Upper lobe of left lung (tissue), 6 donors: Measurements from ENCODE around the gene TOP3B. TPM values are rescaled to one million over a fixed set of nuclear protein-coding genes. Genes with fewer than 3 reads are reported as not detected.

ENCODE experiments used
- ATAC-seq, 2 donors: fragments of 200-7000 bp; cut with Tn5 transposase; one replicate each; pipeline ENCODE4 v1.9.1; 2022; ENCODE audit warnings: mild to moderate bottlenecking in 2 of 2, moderate library complexity in 2 of 2; ENCODE audit not compliant: low FRiP score in 2 of 2
- DNase-seq, 2 donors: peaks; one replicate each; pipeline ENCODE4 v3.0.0-alpha.2; 2019 to 2020
- H3K27ac ChIP-seq, 4 donors: fragments of 200-600 bp; sonication (generic); one replicate each; pipeline ENCODE4 v1.5.1; 2016 to 2019
- H3K27me3 ChIP-seq, 4 donors: fragments of 200-600 bp; sonication (generic); one replicate each; pipeline ENCODE4 v1.5.1; 2017 to 2019
- H3K36me3 ChIP-seq, 4 donors: fragments of 200-600 bp; sonication (generic); one replicate each; pipeline ENCODE4 v1.5.1; 2016 to 2019
- H3K4me1 ChIP-seq, 4 donors: fragments of 200-600 bp; sonication (generic); one replicate each; pipeline ENCODE4 v1.5.1; 2018 to 2019
- H3K4me3 ChIP-seq, 4 donors: fragments of 200-600 bp; sonication (generic); one replicate each; pipeline ENCODE4 v1.5.1; 2017 to 2019; ENCODE audit warnings: mild to moderate bottlenecking in 2 of 4, moderate library complexity in 1 of 4
- H3K9me3 ChIP-seq, 4 donors: fragments of 200-600 bp; sonication (generic); one replicate each; pipeline ENCODE4 v1.5.1; 2018 to 2019
- EP300 ChIP-seq, 4 donors: sonication (generic); formaldehyde crosslinking; IDR thresholded peaks; one replicate each; pipeline ENCODE4 v1.5.1; 2017; ENCODE audit warnings: antibody characterized with exemption in 4 of 4, control low read depth in 2 of 4
- POLR2A ChIP-seq, 4 donors: fragments of 450-650 bp; IDR thresholded peaks; one replicate each; pipeline ENCODE4 v1.5.1; 2016 to 2017; ENCODE audit warnings: antibody characterized with exemption in 4 of 4, mild to moderate bottlenecking in 2 of 4
- POLR2AphosphoS5 ChIP-seq, 2 donors: sonication (generic); formaldehyde crosslinking; IDR thresholded peaks; one replicate each; pipeline ENCODE4 v1.5.1; 2017; ENCODE audit warnings: antibody characterized with exemption in 2 of 2
- WGBS, 2 donors: methylation state at CpG; one replicate each; pipeline ENCODE4 v1.1.5; 2017 to 2018; 5-methylcytosine and 5-hydroxymethylcytosine counted together
- total RNA-seq, 6 donors: library from RNA; depleted of rRNA in 4 of 6; stranded (reverse); fragments of >200 nt in 4 of 6; gene quantifications; one replicate each; pipeline versions ENCODE4 v1.1.0 to v1.2.1, GENCODE V29; 2016 to 2021
- TF ChIP-seq, protein P1 (sequence below), 6 experiments: fragments of 450-650 bp in 4 of 6; fragments of 200-600 bp in 2 of 6; sonication (generic) in 2 of 6; IDR thresholded peaks; one replicate each; pipeline ENCODE4 v1.5.1; 2016 to 2019; ENCODE audit warnings: antibody characterized with exemption in 6 of 6
- donor health status: DM: no; HTN: no; CAD: no; lungs with moderate emphysema.
- donor health status: DM: no; HTN: yes; CAD: no; lungs with severe emphysema.

Gene TOP3B
- total RNA-seq, 6 donors from 2014 or later = 22.5 to 111 (median 34.0) TPM

DNA sequence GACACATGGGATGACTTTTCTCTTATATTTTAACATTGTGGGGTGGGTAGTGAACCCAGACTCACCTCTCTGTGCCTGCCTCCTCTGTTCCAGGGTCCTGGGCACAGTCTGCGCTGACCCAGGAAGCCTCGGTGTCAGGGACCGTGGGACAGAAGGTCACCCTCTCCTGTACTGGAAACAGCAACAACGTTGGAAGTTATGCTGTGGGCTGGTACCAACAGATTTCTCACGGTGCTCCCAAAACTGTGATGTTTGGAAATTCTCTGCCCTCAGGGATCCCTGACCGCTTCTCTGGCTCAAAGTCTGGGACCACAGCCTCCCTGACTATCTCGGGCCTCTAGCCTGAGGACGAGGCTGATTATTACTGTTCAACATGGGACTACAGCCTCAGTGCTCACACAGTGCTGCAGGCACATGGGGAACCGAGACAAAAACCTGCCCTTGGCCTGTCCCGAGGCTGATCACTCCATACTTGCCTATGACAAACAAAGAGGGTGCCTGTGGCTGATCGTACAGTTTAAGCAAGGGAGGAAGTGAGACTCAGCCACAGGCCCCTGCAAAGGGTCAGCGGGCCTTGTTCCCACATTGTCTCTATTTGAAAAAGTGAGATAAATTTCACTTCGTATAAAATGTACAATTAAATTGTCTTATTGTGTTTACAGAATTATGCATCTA is 43.7 kb upstream of the TOP3B start:
- Histone ChIP-seq H3K36me3 (no peaks in the 10 kb centered on the region), H3K27ac (no peak overlapping the region), H3K27me3 (no peaks in the 10 kb centered on the region), H3K9me3 (no peaks in the 10 kb centered on the region), H3K4me3 (no peak overlapping the region), H3K4me1 (no peaks in the 10 kb centered on the region)
- TF ChIP-seq POLR2AphosphoS5 (IDR thresholded peaks at IDR 0.05) = no peak
- TF ChIP-seq, protein P1, sequence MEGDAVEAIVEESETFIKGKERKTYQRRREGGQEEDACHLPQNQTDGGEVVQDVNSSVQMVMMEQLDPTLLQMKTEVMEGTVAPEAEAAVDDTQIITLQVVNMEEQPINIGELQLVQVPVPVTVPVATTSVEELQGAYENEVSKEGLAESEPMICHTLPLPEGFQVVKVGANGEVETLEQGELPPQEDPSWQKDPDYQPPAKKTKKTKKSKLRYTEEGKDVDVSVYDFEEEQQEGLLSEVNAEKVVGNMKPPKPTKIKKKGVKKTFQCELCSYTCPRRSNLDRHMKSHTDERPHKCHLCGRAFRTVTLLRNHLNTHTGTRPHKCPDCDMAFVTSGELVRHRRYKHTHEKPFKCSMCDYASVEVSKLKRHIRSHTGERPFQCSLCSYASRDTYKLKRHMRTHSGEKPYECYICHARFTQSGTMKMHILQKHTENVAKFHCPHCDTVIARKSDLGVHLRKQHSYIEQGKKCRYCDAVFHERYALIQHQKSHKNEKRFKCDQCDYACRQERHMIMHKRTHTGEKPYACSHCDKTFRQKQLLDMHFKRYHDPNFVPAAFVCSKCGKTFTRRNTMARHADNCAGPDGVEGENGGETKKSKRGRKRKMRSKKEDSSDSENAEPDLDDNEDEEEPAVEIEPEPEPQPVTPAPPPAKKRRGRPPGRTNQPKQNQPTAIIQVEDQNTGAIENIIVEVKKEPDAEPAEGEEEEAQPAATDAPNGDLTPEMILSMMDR (IDR thresholded peaks at IDR 0.05) = no peak
- TF ChIP-seq POLR2A (IDR thresholded peaks at IDR 0.05) = no peak
- TF ChIP-seq EP300 (IDR thresholded peaks at IDR 0.05) = no peak
- no peak for ATAC-seq
- no peak for DNase-seq
- WGBS, 2 donors = 77 to 81% methylated on average over 12 to 13 of the region's 13 CpGs

DNA sequence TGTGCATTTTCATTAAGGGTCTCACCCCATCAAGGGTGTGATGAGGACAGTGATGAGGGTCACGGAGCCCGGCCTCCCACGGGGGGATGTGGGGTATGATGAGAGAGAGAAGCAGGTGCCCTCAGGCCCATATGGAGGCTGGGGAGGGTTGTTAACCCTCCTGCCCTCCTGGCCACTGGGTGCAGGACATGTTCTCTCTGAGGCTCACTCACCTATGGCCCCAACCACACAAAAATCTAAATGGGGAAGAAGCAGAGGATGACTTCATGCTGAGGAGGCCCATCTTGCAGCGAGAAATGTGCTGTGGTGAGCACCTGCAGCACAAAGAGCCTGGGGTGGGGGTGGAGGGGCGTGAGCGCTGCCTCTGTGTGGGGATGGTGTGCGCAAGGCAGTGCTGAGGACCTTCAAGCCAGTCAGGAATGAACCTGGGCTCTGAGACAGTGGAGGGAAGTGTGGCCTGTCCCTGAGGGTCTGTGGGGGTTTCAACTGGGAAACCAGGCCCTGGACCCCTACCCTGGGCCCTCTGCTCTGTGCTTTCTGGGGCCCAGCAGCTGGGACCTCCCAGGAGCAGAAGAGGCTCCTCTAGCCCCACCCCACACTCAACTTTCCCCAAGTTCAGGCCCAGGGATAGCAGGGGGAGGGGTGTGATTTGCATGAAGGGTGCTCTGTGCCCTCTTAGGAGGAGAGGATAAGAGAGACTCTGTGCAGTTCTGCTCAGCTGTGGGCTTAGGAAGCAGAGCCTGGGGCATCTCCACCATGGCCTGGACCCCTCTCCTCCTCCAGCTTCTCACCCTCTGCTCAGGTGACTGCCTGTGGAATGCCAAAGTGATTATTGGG is 43.0 kb upstream of the TOP3B start:
- WGBS, 2 donors = 84 to 92% methylated on average over 7 of the region's 7 CpGs
- no peak overlapping the region for H3K4me3 ChIP-seq
- no peaks in the 10 kb centered on the region for H3K27me3 ChIP-seq
- ATAC-seq (no peak), DNase-seq (peak in 1 of 2 donors; percentile 20)
- H3K9me3 ChIP-seq = no peaks in the 10 kb centered on the region
- no peak for TF ChIP-seq EP300 (IDR thresholded peaks at IDR 0.05)
- TF ChIP-seq POLR2AphosphoS5 (IDR thresholded peaks at IDR 0.05) = no peak
- TF ChIP-seq POLR2A (IDR thresholded peaks at IDR 0.05) = no peak
- TF ChIP-seq, protein P1 (IDR thresholded peaks at IDR 0.05) = no peak
- H3K4me1 ChIP-seq = no peaks in the 10 kb centered on the region
- no peak overlapping the region for H3K27ac ChIP-seq
- H3K36me3 ChIP-seq = no peaks in the 10 kb centered on the region

DNA sequence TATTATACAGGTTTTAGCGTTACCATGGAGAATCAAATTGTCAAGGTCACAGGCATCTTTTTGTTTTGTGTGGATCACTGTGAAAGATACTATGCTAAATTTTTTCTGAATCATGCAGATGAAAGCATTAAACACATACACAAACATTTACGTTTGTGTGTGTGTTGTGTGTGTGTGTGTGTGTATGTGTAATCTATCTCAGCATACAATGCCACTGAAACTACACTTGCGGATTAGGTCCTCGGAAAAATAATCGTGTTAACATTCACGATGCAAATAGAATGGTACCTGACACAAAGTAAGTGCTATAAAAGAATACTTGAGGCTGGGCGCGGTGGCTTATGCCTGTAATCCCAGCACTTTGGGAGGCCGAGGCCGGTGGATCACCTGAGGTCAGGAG is 41.9 kb upstream of the TOP3B start:
- H3K36me3 ChIP-seq = no peaks in the 10 kb centered on the region
- TF ChIP-seq, protein P1 (IDR thresholded peaks at IDR 0.05) = no peak
- TF ChIP-seq POLR2AphosphoS5 (IDR thresholded peaks at IDR 0.05) (no peak), EP300 (IDR thresholded peaks at IDR 0.05) (no peak), POLR2A (IDR thresholded peaks at IDR 0.05) (no peak)
- no peak overlapping the region for H3K27ac ChIP-seq
- H3K9me3 ChIP-seq = no peaks in the 10 kb centered on the region
- no peak for ATAC-seq
- H3K27me3 ChIP-seq = no peaks in the 10 kb centered on the region
- no peaks in the 10 kb centered on the region for H3K4me1 ChIP-seq
- 86 to 91% methylated on average over 10 of the region's 10 CpGs for WGBS, 2 donors
- no peak overlapping the region for H3K4me3 ChIP-seq
- no peak for DNase-seq

DNA sequence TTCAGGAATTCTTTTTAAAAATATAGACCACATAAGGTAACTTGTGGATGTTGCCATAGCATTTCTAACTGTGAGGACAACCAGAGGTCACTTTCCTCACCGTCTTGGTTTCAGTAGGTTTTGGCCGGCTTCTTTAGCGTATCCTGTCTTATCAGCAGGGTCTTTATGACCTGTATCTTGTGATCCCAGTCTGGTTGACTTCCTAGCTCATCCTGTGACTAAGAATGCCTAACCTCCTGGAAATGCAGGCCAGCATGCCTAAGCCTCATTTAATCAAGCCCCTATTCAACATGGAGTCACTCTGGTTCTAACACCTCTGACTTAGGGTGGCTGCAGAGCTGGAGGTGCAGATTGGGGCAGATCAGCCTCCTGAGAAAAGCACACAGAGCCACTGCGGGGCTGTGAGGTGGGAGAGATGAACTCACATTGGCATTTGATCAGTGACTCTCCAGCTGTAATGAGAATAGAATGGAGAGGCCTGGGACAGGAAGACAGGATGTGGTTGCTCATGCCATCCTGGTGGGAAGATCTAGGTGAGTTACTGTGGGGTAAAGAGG is 41.1 kb upstream of the TOP3B start:
- DNase-seq (no peak), ATAC-seq (no peak)
- Histone ChIP-seq H3K4me3 (no peak overlapping the region), H3K27me3 (no peaks in the 10 kb centered on the region), H3K27ac (no peak overlapping the region), H3K9me3 (no peaks in the 10 kb centered on the region), H3K4me1 (no peaks in the 10 kb centered on the region), H3K36me3 (no peaks in the 10 kb centered on the region)
- 85 to 94% methylated on average over 4 of the region's 4 CpGs for WGBS, 2 donors
- TF ChIP-seq POLR2AphosphoS5 (IDR thresholded peaks at IDR 0.05) = no peak
- TF ChIP-seq, protein P1 (IDR thresholded peaks at IDR 0.05) = no peak
- no peak for TF ChIP-seq EP300 (IDR thresholded peaks at IDR 0.05)
- TF ChIP-seq POLR2A (IDR thresholded peaks at IDR 0.05) = no peak
